Measurements from ENCODE around the gene ZNF618. TPM values are rescaled to one million over a fixed set of nuclear protein-coding genes. Genes with fewer than 3 reads are reported as not detected.

ZNF618 gene
- total and polyA plus RNA-seq, 8 donors, result 9.9 to 38.6 (median 34.9) TPM

- H3K4me1 ChIP-seq, result no peaks in the 10 kb centered on the region
- H3K36me3 ChIP-seq, result peaks cover 0 to 20% of the 10 kb centered on the region in 2 donors
- intact Hi-C loops (cut with DNase I), result no loop called here
- peaks cover 0 to 28% of the 10 kb centered on the region in 2 donors for H3K9me3 ChIP-seq
- no peak overlapping the region for H3K4me3 ChIP-seq
- no peak overlapping the region for H3K27ac ChIP-seq
- no peaks in the 10 kb centered on the region for H3K27me3 ChIP-seq
- no peak for DNase-seq
- TF ChIP-seq CTCF (IDR thresholded peaks at IDR 0.05), result no peak
- no peak for ATAC-seq
Observed at GRCh38 chr9:114023961-114024360, 147.9 kb downstream of the ZNF618 start.

- no peak overlapping the region for H3K27ac ChIP-seq
- H3K9me3 ChIP-seq, result peaks cover 0 to 28% of the 10 kb centered on the region in 2 donors
- H3K27me3 ChIP-seq, result no peaks in the 10 kb centered on the region
- intact Hi-C loops (cut with DNase I), result no loop called here
- H3K4me3 ChIP-seq, result no peak overlapping the region
- H3K36me3 ChIP-seq, result peaks cover 0 to 17% of the 10 kb centered on the region in 2 donors
- DNase-seq (no peak), ATAC-seq (no peak)
- no peaks in the 10 kb centered on the region for H3K4me1 ChIP-seq
- no peak for TF ChIP-seq CTCF (IDR thresholded peaks at IDR 0.05)
Observed at GRCh38 chr9:114025196-114025753, 149.2 kb downstream of the ZNF618 start.

GRCh38 chr9:114025760-114026159 is 149.7 kb downstream of the ZNF618 start:
- no peak overlapping the region for H3K4me3 ChIP-seq
- DNase-seq (no peak), ATAC-seq (no peak)
- no peaks in the 10 kb centered on the region for H3K27me3 ChIP-seq
- H3K27ac ChIP-seq, result no peak overlapping the region
- peaks cover 0 to 28% of the 10 kb centered on the region in 2 donors for H3K9me3 ChIP-seq
- intact Hi-C loops (cut with DNase I), result no loop called here
- TF ChIP-seq CTCF (IDR thresholded peaks at IDR 0.05), result no peak
- peaks cover 0 to 12% of the 10 kb centered on the region in 2 donors for H3K36me3 ChIP-seq
- no peaks in the 10 kb centered on the region for H3K4me1 ChIP-seq

- Histone ChIP-seq H3K4me1 (no peaks in the 10 kb centered on the region), H3K27ac (no peak overlapping the region), H3K4me3 (no peak overlapping the region), H3K27me3 (no peaks in the 10 kb centered on the region), H3K36me3 (peaks cover 0 to 12% of the 10 kb centered on the region in 2 donors), H3K9me3 (peaks cover 0 to 28% of the 10 kb centered on the region in 2 donors)
- TF ChIP-seq CTCF (IDR thresholded peaks at IDR 0.05), result no peak
- intact Hi-C loops (cut with DNase I), result no loop called here
- ATAC-seq (no peak), DNase-seq (no peak)
Observed at GRCh38 chr9:114026335-114026734, 150.2 kb downstream of the ZNF618 start.

- Histone ChIP-seq H3K27ac (no peak overlapping the region), H3K4me3 (no peak overlapping the region), H3K27me3 (no peaks in the 10 kb centered on the region), H3K36me3 (peaks cover 0 to 12% of the 10 kb centered on the region in 2 donors), H3K4me1 (no peaks in the 10 kb centered on the region), H3K9me3 (peaks cover 0 to 21% of the 10 kb centered on the region in 2 donors)
- DNase-seq (no peak), ATAC-seq (peak; percentile 40)
- no peak for TF ChIP-seq CTCF (IDR thresholded peaks at IDR 0.05)
- intact Hi-C loops (cut with DNase I), result no loop called here
Observed at GRCh38 chr9:114027159-114027862, 151.2 kb downstream of the ZNF618 start.

Measured in left lung (tissue), 10 donors.